ENCODE measurements around the gene IFRD1.

DNA sequence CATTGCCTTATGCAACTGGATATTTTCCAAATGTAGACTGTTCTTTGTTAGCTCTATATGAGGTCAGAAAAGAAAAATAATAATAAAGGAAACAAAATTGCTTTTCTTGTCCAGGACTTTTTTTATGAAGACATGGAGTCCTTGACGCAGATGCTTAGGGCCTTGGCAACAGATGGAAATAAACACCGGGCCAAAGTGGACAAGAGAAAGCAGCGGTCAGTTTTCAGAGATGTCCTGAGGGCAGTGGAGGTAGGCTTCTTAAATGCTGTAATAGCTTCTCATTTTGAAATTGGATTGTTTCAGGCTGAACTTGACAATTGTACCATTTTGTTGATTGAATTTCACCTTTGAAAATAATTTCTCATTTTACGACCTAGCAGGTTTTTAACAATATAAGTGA is 17.6 kb downstream of the IFRD1 start:
- no peak for TF ChIP-seq EZH2 (IDR thresholded peaks at IDR 0.05; ENCODE audit: low read length)
- TF ChIP-seq, protein P1, sequence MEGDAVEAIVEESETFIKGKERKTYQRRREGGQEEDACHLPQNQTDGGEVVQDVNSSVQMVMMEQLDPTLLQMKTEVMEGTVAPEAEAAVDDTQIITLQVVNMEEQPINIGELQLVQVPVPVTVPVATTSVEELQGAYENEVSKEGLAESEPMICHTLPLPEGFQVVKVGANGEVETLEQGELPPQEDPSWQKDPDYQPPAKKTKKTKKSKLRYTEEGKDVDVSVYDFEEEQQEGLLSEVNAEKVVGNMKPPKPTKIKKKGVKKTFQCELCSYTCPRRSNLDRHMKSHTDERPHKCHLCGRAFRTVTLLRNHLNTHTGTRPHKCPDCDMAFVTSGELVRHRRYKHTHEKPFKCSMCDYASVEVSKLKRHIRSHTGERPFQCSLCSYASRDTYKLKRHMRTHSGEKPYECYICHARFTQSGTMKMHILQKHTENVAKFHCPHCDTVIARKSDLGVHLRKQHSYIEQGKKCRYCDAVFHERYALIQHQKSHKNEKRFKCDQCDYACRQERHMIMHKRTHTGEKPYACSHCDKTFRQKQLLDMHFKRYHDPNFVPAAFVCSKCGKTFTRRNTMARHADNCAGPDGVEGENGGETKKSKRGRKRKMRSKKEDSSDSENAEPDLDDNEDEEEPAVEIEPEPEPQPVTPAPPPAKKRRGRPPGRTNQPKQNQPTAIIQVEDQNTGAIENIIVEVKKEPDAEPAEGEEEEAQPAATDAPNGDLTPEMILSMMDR (optimal IDR thresholded peaks at IDR 0.05 in 1 of 3, IDR thresholded peaks at IDR 0.05 in 1 of 3, conservative IDR thresholded peaks at IDR 0.05 in 1 of 3; ENCODE audit: extremely low read depth in 1 of 3, insufficient read depth in 2 of 3, low read length in 3 of 3), result no peak
